Central memory CD4-positive, alpha-beta T cell (primary cell): ENCODE data around the gene ACAT1.
A peak's percentile ranks its signal among the peaks of the same experiment; 100 is the strongest.
"Not testable (repeated sequence)": the region's sequence is repeated elsewhere in the genome, so short reads cannot be mapped to it uniquely, and the experiment has no call there.

Experiments
- DNase-seq: peaks from one replicate; pipeline ENCODE4 v3.0.0; 2022
- total RNA-seq, 3 experiments: gene quantifications; one replicate each; lab custom pipeline; 2026; lab: John Stamatoyannopoulos, UW

Gene ACAT1
- total RNA-seq = 16.8 to 57.2 (median 31.9) reads per million in 3 experiments

DNA sequence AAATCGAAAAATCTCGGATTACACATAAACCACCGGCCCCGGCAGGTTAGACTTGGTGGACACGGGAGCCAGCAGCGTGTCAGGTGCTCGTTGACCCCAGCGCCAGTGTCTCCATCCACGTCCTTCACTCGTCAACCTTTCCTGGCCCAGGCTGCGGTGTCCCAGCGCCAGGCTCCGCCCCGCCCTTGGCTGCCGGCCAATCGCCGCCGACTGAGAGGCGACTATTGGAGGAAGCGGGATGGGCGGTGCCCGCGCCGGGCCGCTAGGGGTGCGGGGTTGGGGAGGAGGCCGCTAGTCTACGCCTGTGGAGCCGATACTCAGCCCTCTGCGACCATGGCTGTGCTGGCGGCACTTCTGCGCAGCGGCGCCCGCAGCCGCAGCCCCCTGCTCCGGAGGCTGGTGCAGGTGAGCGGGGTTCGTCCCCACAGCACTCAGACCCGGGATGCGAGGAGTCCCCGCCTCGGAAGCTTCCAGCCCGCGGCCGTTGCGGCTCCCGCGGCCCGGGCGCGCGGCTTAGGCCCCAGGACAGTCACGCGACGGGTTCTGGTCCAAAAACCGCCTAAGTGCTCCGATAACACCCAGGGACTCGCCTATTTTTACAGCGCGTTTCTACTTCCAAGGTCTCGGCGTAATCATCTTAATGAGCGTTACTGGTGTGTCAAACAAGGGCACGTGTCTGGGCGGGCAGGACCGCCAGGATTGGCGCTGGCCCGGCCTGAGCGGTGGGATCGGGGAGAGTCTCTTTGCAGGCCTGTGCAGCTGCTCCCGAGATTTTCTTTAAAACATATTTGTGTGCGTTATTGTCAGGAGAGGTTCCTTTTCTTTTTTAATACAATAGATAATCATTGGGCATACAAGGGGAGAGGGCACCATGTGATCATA is at the start of gene ACAT1:
Gene ACAT1 (plus strand): TSS at position 294 of the 882 bp plus-strand sequence. CDS start 40 bp downstream, at position 334.
- DNase-seq = peak; percentile 93

DNA sequence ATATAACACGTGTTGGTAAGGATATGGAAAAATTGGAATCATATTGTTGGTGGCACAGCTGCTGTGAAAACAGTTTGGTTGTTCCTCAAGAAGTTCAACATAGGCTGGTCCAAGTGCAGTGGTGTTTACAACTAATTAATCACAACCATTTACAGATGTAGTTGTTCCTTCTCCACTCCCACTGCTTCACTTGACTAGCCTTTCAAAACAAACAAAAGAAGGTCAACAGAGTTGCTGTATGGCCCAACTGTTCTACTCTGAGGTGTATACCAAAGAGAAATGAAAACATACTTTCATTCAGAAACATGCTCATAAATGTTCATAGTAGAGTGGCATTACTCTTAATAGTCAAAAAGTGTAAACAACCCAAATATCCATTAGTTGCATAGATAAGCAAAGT is 36.6 kb upstream of the ACAT1 start:
- no peak for DNase-seq

DNA sequence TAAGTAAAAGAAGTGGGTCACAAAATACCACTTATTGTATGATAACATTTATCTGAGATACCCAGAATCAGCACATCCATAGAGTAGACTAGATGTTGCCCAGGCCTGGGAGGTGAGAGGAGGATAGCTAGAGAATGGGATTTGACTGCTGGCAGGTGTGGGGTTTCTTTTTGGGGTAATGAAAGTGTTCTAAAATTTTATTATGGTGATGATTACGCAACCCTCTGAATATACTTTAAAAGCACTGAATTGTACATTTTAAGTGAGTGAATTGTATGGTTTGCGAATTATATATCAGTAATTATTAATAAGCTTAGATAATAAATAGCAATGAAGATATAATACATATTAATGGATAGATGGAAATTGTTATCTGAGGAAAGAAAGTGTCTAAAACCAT is 35.7 kb upstream of the ACAT1 start:
- DNase-seq = no peak

DNA sequence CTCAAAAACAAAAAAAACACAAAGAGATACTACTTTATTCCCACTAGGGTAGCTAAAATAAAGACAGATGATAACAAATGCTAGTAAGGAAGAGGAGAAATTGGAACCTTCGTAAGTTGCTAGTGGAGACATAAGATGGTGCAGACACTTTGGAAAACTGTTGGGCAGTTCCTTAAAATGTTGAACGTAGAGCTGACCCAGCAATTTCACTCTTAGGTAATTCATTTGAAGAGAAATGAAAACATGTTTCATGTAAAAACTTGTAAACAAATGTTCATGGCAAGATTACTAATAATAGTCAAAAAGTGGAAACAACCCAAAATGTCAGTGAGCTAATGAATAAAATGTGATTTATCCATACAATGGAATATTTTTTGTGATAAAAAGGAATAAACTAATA is 29.2 kb upstream of the ACAT1 start:
- no peak for DNase-seq

DNA sequence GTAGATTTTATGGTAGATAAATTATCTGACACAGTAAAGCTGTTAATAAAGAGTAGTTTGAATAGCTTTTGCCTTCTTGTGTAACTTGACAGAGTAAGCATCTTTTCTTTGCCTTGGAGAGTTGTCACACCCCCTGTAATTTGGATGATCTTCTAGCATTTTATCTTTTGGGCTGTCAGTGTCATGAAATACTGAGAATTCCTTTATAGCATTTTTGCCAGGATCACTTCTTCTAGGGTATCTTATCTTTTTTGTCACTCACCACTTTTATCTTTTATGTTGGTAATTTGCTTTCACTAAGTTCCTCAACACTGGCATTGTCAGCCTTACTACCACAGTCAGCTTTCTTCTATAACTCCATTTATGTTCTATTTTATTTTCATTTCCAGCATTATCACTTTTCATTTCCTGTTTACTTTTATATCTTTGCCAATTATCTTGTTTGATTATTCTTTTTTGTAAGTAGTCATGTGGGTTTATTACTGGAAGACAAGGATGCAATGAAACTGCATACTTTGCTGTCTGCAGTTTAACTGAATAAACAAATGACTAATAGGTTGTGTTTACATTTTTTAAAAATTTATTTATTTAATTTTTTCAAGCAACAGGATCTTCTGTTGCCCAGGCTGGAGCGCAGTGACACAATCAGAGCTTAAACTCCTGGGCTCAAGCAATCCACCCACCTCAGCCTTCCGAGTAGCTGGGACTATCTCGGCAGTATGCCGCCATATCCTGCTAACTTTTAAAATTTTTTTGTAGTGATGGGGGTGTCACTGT is 28.1 kb upstream of the ACAT1 start:
- DNase-seq = no peak

DNA sequence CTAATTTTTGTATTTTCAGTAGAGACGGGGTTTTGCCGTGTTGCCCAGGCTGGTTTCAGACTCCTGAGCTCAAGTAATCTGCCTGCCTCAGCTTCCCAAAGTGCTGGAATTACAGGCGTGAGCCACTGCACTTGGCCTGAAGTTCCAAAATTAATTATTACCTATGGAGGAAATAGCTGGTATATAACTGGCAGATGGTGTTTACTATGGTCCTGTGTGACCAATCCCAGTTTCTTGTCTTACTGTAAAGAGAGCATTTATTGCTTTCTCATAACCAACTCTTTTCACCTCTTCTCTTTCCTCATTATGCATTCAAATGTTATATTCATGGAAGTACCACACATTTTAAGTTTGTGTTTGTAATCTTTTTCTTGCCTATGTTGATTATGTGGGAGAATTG is 24.2 kb upstream of the ACAT1 start:
- DNase-seq = no peak

DNA sequence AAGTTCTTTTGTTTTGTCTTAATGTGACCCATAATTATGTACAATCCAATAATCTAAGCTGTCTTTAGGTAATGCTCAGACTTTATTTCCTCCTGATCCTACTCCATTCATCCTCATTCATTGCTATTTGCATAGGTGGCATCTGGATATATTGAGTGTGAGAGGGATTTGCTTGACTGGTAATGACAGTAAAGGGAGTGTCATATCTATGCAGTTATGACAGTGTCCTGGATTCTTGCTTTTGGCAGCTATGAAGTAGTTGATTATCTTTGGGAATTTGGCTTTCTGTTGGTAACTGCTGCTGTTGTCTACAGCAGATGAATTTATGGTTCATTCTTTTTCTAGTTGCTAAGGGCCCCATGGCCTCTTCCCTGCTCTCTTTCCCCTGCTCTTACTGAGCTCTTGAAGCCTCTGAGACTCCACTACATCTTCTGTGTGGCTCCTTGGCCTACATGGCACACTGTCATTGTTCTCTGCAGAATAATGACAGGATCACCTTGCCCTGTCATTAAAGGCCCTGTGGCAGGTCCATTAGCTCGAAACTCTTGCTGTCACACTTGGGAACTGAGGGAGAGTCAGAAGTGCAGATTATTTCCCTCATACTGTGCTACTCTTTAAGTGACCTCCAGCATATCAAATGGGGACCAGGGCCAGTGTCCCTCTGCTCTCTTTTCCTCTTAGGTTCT is 20.1 kb upstream of the ACAT1 start:
- no peak for DNase-seq

DNA sequence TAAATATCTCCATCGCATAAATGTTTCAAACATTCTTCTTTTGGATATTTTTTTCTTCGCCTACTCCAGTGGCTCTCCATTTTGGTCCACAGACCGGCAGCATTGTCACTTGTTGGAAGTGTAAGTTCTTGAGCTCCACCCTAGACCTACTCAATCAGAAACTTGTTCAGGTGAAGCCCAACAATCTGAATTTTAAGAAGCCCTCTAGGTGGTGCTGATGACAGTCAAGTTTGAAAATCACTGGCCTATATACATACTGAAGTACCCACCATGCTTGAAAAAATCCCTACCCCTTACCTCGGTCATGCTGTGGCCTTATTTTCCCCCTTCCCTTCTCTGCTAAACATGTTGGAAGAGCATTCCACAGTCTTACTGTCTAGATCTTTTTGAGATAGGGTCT is 10.2 kb upstream of the ACAT1 start:
- no peak for DNase-seq

DNA sequence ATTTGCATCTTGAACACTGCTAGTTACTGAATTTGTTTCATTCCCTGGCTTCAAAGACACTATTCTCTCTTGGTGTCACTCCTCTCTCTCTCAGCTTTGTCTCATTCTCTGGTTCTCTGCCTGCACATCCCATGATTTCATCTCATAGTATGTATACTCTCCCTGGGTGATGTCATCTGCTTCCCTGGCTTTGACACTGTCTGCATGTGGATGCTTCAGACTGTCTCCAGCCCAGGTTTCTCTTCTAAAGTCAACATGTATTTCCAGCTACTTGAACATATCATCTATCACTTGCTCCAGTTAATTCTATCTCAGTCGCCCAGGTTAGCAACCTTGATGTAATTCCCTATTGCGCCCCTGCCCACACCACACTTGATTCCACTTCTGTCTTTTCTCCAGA is 9.3 kb upstream of the ACAT1 start:
- no peak for DNase-seq

DNA sequence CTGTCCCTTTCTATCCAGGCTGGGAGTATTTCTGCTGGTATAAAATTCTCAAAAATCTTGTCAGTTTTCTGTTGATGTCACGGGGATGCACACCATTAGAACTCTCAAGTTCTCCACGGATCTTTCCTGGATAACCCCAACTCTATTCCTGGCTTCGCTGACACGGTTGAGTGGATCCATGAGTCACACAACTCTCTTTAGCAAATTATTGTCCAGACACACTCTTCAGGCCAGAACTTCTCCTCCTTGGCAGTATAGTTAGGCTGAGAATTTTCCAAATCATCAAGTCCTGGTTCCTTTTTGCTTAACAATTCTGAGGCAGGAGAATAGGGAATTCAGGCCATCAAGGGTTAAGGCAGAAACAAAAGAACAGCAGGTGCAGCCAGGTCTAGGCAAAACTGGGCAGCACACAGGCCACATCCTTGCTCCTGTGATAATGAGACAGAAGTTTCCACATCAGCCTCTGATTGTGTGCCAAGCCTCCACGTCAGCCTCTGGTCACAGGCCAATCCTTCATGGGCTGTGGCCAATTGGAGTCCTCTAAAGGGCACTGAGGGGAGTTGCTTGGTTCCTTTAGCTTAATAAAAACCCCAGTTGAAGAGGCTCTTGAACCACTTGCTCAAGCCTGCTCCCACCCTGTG is 5.7 kb upstream of the ACAT1 start:
- no peak for DNase-seq

DNA sequence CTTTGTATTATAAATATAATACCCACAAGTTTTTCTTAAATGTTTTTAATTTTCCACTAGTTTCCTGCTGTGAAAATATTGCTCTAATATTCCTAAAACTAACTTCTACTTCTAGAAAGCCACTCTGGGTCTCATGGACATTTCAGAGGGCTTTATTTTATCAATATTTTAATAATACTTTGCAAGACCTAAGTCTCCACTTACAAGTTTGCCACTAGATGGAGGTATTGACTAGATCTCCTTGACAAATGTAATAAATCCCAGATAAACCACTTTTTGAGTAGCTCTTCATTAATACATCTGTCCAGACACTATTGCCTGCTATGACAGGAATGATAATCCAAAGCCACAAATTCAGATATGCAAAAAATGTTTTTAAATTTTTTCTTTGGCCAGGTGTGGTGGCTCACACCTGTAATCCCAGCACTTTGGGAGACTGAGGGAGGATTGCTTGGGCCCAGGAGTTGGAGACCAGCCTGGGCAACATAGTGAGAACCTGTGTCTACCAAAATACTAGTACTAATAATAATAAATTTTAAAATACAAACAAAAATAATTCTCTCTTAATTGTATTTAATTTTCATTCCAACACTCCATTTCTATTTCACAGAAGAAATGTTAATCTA is 3.5 kb upstream of the ACAT1 start:
- DNase-seq = peak; percentile 12

DNA sequence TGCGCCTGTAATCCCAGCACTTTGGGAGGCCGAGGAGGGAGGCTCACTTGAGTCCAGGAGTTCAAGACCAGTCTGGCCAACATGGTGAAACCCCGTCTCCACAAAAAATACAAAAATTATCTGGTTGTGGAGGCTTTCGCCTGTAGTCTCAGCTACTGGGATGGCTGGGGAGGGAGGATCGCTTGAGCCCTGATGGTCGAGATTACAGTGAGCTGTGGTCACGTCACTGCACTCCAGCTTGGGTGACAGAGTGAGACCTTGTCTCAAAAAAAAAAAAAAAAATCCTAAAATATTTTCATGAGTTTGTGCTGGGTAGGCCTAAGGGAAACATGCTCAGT is 462 bp upstream of the ACAT1 start:
- DNase-seq = not testable (repeated sequence)

DNA sequence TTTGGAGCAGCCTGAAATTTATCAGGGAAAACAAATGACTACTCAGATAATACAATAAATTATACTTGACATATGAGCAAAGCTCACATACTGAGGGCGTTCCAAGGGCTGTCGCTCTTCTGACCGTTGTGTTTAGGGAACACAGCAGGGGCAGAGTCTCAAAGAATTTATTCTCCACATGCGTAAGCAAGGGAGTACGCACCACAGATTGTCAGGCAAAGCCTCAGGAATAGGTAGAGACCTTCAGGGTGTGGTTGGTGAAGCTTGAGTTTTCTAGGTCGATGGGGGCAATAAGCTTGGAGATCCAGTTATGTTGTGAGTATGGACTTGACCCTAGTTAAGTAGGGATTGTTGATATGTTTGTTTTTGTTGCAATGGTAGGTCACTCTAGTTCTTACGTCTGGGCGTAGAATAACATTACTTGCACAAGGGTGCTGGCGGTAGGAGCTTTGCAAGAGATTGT is 830 bp downstream of the ACAT1 start:
- DNase-seq = no peak

DNA sequence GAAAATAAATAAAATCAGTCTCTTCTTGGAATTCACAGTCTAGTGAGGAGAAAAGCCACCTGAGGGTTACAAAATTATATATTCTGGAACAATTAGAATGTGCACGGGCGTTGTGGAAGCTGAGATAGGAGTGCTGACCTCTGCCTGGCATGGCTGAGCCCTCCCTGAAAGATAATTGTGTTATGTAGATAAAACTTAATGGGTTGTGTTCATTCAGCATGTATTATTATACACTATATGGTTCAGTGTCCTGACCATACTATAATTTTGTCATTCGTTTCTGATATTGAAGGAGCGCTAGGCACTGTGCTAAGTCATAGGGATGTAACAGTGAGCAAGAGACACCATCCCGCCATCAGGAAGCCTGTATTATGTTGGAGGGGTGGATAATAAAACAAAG is 3.7 kb downstream of the ACAT1 start:
- DNase-seq = no peak

DNA sequence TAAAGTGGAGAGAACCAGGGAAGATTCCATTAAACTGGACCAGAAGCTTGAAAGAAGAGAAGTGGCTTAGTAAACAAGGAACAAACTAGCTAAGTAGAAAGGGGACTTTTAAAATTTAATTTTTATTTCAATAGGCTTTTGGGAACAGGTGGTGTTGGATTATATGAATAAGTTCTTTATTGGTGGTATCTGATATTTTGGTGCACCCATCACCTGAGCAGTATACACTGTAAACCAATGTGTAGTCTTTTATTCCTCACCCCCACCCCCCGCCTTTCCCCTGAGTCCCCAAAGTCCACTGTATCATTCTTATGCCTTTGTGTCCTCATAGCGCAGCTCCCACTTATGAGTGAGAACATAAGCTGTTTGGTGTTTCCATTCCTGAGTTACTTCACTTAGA is 7.4 kb downstream of the ACAT1 start:
- DNase-seq = no peak

DNA sequence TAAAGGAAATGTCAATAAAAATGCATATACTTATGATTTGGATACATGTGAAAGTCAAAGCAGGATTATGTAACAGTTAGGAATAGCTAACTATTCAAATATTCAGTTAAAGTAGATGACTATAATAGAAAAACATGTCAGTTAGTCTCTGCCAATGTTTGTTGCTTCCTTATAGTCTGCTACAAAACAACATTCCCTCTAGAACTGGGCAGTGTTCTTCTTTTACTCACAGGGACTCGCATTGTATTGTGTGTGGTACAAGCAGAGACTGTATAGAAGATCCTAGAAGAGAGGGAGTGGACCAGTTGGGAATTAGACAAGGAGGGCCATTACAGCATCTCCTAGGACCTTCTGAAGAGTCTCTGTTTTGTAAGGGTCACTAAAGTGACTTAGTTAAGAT is 10.6 kb downstream of the ACAT1 start:
- DNase-seq = no peak

DNA sequence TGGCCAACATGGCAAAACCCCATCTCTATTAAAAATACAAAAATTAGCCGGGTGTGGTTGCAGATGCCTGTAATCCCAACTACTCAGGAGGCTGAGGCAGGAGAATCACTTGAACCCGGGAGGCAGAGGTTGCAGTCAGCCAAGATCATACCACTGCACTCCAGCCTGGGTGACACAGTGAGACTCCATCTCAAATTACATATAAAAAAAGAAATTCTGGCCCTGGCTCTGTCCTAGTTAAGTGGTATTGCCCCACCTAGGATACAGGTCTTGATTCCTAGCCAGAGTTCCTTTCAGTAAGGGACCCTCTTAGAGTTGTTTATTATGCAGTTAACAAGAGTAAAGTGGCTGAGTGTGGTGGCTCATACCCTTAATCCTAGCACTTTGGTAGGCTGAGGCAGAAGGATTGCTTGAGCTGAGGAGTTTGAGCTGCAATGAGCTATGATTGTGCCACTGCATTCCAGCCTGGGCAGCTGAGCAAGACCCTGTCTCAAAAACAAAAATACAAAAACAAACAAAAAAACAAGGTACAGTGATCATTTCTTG is 11.7 kb downstream of the ACAT1 start:
- DNase-seq = not testable (repeated sequence)

DNA sequence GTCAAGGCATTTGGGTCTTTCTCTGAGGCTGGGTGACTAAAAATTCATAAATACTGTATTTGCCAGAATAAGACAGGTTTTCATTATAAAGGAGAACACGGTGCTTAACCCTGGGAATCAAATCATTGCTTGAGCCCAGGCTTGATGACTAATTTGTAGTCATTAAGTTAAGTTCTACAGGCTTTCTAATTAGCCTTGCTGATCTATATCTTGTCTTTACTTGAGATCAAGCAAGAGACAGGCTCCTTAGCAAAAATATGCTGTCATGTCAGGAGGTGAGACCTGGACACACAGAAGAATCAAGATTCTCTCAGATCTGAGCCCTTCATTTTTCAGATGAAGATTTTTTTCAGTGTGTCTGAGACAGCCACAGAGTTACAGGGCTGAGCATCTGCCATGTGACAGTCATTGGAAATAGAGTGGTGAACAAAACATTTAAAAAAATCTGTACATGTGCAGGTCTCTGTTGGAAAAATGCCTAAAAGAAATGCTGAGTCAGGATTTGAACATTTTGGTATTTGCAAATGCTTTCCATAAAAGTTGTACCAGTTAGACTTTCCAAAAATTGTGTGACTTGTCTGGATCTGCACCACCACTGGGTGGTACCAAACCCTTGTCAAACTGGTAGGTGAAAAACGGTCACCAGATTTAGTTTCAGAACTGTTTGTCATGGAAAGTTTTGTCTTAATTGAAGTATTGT is 14.6 kb downstream of the ACAT1 start:
- peak; percentile 7 for DNase-seq

DNA sequence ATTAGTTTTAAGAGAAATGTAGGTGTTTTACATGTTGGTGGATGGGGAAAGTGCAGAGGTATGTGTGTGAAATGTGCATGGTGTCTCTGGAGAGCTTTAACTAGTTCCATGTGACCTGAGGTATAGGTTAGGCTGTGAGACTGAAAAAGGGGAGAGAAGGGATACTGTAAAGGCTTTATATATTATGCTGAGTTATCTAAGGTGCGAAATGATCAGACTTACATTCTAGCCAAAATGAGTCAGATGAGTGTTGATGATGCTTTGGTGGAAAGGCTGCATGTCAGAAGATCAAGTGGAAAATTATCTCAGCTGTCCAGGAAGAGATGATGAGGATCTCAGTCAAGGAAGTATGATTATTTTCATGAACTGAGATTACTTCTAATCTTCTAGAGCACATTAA is 15.8 kb downstream of the ACAT1 start:
- no peak for DNase-seq

DNA sequence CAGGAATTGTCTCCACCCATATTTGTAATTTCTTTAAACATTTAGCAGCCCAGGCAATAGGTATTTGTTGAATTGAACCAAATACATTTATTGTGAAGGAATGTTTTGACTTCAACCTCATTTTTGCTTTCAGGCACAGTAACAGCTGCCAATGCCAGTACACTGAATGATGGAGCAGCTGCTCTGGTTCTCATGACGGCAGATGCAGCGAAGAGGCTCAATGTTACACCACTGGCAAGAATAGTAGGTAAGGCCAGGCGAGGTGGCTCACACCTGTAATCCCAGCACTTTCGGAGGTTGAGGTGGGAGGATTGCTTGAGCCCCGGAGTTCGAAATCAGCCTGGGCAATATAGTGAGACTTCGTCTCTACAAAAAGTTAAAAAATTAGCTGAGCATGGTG is 20.9 kb downstream of the ACAT1 start:
- no peak for DNase-seq

DNA sequence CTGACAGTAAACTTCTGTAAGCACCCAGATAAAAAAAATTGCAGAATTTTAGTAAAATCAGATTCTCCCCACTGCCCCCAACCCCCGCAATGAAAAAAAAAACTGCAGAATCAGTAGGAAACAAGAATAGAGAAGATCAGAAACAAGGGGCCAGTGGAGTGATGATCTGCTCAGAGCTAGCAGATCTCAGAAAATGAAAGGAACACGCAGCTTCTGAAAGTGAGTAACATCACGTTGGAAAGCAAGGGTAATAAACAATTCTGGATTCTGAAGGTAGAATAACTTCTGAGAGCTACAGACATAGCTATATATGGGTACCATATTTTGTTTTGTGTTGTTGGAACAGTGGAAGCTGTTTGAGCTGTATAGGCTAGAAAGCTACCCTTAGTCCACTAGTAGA is 23.2 kb downstream of the ACAT1 start:
- DNase-seq = no peak
